ENCODE measurements around the gene PLS1. TPM values are rescaled to one million over a fixed set of nuclear protein-coding genes. Genes with fewer than 3 reads are reported as not detected.

PLS1 gene
- total RNA-seq, 1 experiment from 2014 or later: 36.1 TPM

DNA sequence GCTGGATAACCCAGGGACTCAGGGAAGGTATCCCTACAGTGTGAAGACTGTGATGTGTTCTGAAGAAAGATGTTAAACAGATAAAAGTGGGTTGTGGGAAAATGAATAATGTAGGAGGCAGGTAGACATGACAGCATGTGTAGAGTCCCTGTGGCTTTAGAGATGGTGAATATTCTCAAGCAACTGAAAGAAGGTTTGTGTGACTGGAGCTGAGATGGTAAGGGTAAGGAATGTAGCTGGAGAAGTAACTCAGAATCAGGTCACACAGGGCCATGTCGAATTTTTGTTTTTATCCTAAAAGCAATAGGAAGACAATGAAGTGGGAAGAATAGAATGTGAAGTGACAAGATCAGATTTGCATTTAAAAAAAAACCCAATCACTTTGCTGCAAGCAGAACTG, 73.9 kb downstream of the PLS1 start:
- intact Hi-C loops (cut with micrococcal nuclease; ENCODE audit: unreplicated experiment) (no loop called here), in situ Hi-C loops (cut with HindIII; ENCODE audit: low pct_unique_long_range_greater_than_20kb, low sequenced_read_pairs) (no loop called here)
- no peak for ATAC-seq
- no peak for DNase-seq (ENCODE audit: low read depth, low spot score)
- Histone ChIP-seq H3K4me3 (ENCODE audit: low read depth in 2 of 2, low read length in 2 of 2) (no peak overlapping the region), H3K27me3 (ENCODE audit: control insufficient read depth, insufficient read depth, low read length) (no peaks in the 10 kb centered on the region), H3K9me3 (ENCODE audit: control insufficient read depth, insufficient read depth, low read depth, low read length) (no peaks in the 10 kb centered on the region), H3K36me3 (ENCODE audit: control insufficient read depth, insufficient read depth, low read length) (no peaks in the 10 kb centered on the region), H3K27ac (ENCODE audit: low read length) (no peak overlapping the region), H3K4me1 (ENCODE audit: control insufficient read depth, insufficient read depth, low read length) (no peaks in the 10 kb centered on the region)
- TF ChIP-seq, protein P1, sequence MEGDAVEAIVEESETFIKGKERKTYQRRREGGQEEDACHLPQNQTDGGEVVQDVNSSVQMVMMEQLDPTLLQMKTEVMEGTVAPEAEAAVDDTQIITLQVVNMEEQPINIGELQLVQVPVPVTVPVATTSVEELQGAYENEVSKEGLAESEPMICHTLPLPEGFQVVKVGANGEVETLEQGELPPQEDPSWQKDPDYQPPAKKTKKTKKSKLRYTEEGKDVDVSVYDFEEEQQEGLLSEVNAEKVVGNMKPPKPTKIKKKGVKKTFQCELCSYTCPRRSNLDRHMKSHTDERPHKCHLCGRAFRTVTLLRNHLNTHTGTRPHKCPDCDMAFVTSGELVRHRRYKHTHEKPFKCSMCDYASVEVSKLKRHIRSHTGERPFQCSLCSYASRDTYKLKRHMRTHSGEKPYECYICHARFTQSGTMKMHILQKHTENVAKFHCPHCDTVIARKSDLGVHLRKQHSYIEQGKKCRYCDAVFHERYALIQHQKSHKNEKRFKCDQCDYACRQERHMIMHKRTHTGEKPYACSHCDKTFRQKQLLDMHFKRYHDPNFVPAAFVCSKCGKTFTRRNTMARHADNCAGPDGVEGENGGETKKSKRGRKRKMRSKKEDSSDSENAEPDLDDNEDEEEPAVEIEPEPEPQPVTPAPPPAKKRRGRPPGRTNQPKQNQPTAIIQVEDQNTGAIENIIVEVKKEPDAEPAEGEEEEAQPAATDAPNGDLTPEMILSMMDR (IDR thresholded peaks at IDR 0.05): no peak
- TF ChIP-seq TCF7L2 (IDR thresholded peaks at IDR 0.05; ENCODE audit: low read depth, low read length) (no peak), SIN3A (IDR thresholded peaks at IDR 0.05; ENCODE audit: borderline replicate concordance, insufficient read depth, low read depth, low read length) (no peak), POLR2AphosphoS5 (IDR thresholded peaks at IDR 0.05; ENCODE audit: low read depth, low read length) (no peak)
- TF ChIP-seq, protein P2, sequence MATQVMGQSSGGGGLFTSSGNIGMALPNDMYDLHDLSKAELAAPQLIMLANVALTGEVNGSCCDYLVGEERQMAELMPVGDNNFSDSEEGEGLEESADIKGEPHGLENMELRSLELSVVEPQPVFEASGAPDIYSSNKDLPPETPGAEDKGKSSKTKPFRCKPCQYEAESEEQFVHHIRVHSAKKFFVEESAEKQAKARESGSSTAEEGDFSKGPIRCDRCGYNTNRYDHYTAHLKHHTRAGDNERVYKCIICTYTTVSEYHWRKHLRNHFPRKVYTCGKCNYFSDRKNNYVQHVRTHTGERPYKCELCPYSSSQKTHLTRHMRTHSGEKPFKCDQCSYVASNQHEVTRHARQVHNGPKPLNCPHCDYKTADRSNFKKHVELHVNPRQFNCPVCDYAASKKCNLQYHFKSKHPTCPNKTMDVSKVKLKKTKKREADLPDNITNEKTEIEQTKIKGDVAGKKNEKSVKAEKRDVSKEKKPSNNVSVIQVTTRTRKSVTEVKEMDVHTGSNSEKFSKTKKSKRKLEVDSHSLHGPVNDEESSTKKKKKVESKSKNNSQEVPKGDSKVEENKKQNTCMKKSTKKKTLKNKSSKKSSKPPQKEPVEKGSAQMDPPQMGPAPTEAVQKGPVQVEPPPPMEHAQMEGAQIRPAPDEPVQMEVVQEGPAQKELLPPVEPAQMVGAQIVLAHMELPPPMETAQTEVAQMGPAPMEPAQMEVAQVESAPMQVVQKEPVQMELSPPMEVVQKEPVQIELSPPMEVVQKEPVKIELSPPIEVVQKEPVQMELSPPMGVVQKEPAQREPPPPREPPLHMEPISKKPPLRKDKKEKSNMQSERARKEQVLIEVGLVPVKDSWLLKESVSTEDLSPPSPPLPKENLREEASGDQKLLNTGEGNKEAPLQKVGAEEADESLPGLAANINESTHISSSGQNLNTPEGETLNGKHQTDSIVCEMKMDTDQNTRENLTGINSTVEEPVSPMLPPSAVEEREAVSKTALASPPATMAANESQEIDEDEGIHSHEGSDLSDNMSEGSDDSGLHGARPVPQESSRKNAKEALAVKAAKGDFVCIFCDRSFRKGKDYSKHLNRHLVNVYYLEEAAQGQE (IDR thresholded peaks at IDR 0.05; ENCODE audit: insufficient read depth in 1 of 2, low read depth in 2 of 2, low read length in 1 of 2): no peak
- BruUV-seq (replicated peaks): no TSS peak
- ChIA-PET CTCF (no interaction called here), POLR2A (no interaction called here)

DNA sequence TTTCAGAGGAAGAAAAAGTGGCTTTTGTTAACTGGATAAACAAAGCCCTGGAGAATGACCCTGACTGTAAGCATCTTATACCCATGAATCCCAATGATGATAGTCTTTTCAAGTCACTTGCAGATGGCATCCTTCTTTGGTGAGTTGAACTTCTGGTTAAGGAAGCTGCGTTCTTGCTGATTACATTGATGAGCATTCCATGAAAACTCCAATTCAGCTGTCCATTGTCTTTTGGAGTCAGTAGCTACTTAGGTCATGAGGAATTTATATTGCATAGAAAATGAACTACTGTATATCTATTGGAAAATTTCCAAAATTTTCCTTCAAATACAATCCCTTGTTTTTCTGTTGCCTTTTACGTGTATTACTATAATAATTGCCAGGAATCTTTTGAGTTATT, 80.0 kb downstream of the PLS1 start:
- no peaks in the 10 kb centered on the region for H3K27me3 ChIP-seq (ENCODE audit: control insufficient read depth, insufficient read depth, low read length)
- ChIA-PET CTCF (interaction anchor here (0.6 kb wide), 1 partner anchor 248 kb away, joined by 3 read pairs; no protein-coding TSS in a partner anchor), POLR2A (interaction anchor here (0.6 to 0.7 kb wide), 2 partner anchors 9 to 55 kb away, joined by 4 to 9 read pairs; no protein-coding TSS in a partner anchor)
- no peak overlapping the region for H3K4me3 ChIP-seq (ENCODE audit: low read depth in 2 of 2, low read length in 2 of 2)
- TF ChIP-seq, protein P2 (IDR thresholded peaks at IDR 0.05; ENCODE audit: insufficient read depth in 1 of 2, low read depth in 2 of 2, low read length in 1 of 2): no peak
- TF ChIP-seq TCF7L2 (IDR thresholded peaks at IDR 0.05; ENCODE audit: low read depth, low read length): no peak
- no peak for TF ChIP-seq SIN3A (IDR thresholded peaks at IDR 0.05; ENCODE audit: borderline replicate concordance, insufficient read depth, low read depth, low read length)
- no peak for TF ChIP-seq POLR2AphosphoS5 (IDR thresholded peaks at IDR 0.05; ENCODE audit: low read depth, low read length)
- TF ChIP-seq, protein P1 (IDR thresholded peaks at IDR 0.05): no peak
- no peak for DNase-seq (ENCODE audit: low read depth, low spot score)
- no peaks in the 10 kb centered on the region for H3K36me3 ChIP-seq (ENCODE audit: control insufficient read depth, insufficient read depth, low read length)
- BruUV-seq (replicated peaks): no TSS peak
- no peak overlapping the region for H3K27ac ChIP-seq (ENCODE audit: low read length)
- in situ Hi-C loops (cut with HindIII; ENCODE audit: low pct_unique_long_range_greater_than_20kb, low sequenced_read_pairs) (no loop called here), intact Hi-C loops (cut with micrococcal nuclease; ENCODE audit: unreplicated experiment) (no loop called here)
- H3K9me3 ChIP-seq (ENCODE audit: control insufficient read depth, insufficient read depth, low read depth, low read length): no peaks in the 10 kb centered on the region
- no peak for ATAC-seq
- H3K4me1 ChIP-seq (ENCODE audit: control insufficient read depth, insufficient read depth, low read length): no peaks in the 10 kb centered on the region
